SK-N-SH (cell line): Measurements from ENCODE around the gene MPO.

Source experiments
- CTCF ChIP-seq: fragments of 200-600 bp; sonication (generic); IDR thresholded peaks from 2 replicates; pipeline ENCODE4 v1.6.1; 2017; ENCODE audit warnings: antibody characterized with exemption, mild to moderate bottlenecking, moderate library complexity
- IRF3 ChIP-seq: fragments of 150-350 bp; IDR thresholded peaks from 2 replicates; pipeline ENCODE4 v1.6.1; 2016; ENCODE audit warnings: mild to moderate bottlenecking, low read depth, low read length
- NFIC ChIP-seq: IDR thresholded peaks from 2 replicates; pipeline ENCODE4 v1.4.0; 2012; ENCODE audit warnings: borderline replicate concordance
- NRF1 ChIP-seq: IDR thresholded peaks from 2 replicates; pipeline ENCODE4 v1.6.1; 2012; ENCODE audit warnings: low read depth, mild to moderate bottlenecking, low read length
- RFX5 ChIP-seq: IDR thresholded peaks from 2 replicates; pipeline ENCODE4 v1.6.1; 2012; ENCODE audit warnings: mild to moderate bottlenecking, improper control_type of control experiment, low read length
- RXRA ChIP-seq: IDR thresholded peaks from 2 replicates; pipeline ENCODE4 v1.4.0; 2012; ENCODE audit warnings: low read depth, mild to moderate bottlenecking, borderline replicate concordance
- SIN3A ChIP-seq: IDR thresholded peaks from 2 replicates; pipeline ENCODE4 v1.6.1; 2012; ENCODE audit warnings: low read depth, mild to moderate bottlenecking, low read length, moderate library complexity, borderline replicate concordance
- TAF1 ChIP-seq: IDR thresholded peaks from 2 replicates; pipeline ENCODE4 v1.6.1; 2012; ENCODE audit warnings: low read depth, mild to moderate bottlenecking, low read length, moderate library complexity, borderline replicate concordance
- USF1 ChIP-seq: IDR thresholded peaks from 2 replicates; pipeline ENCODE4 v1.4.0; 2012; ENCODE audit warnings: low read depth, borderline replicate concordance
- TF ChIP-seq, protein P1 (sequence below): IDR thresholded peaks from 2 replicates; pipeline ENCODE4 v1.4.0; 2012; ENCODE audit warnings: low read depth

DNA sequence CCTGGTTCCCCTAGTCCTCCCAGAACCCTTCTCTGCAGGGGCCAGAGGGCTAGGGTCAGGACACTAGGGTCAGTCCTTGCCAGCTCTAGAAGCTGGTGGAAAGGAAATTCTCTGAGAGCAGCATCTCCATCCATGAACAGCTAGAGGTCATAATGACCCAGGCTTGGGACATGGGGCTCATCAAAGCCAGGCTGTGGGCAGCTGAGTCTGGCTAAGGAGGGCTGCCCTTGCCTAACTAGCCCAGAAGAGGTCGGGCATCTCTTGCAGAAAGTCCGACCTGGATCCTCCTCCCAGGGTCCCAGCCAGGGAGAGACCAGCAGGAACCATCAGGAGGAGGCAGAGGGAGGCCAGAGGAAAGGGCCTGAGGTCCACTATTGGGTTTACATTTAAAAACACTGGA, 4.3 kb downstream of the MPO start:
- TF ChIP-seq IRF3 (no peak), SIN3A (no peak), RFX5 (no peak), USF1 (no peak), CTCF (no peak), NFIC (no peak), NRF1 (no peak), RXRA (no peak), TAF1 (no peak)
- TF ChIP-seq, protein P1, sequence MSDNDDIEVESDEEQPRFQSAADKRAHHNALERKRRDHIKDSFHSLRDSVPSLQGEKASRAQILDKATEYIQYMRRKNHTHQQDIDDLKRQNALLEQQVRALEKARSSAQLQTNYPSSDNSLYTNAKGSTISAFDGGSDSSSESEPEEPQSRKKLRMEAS = no peak
